ENCODE results near the gene UNC13C. TPM values are rescaled to one million over a fixed set of nuclear protein-coding genes. Genes with fewer than 3 reads are reported as not detected.

UNC13C gene
- total RNA-seq, 6 experiments from 2014 or later: not detected

- 62% methylated on average over 5 of the region's 5 CpGs for WGBS (ENCODE audit: insufficient coverage, low coverage, low lambda C conversion rate, missing lambda C conversion rate)
- intact Hi-C loops (cut with DNase I): no loop called here
- no peaks in the 10 kb centered on the region for H3K36me3 ChIP-seq
These were observed 142.8 kb downstream of the UNC13C start for GRCh38 chr15:54120949-54121463.

GRCh38 chr15:54127574-54127973, 149.3 kb downstream of the UNC13C start:
- Histone ChIP-seq H3K9me3 (no peaks in the 10 kb centered on the region), H3K4me1 (no peaks in the 10 kb centered on the region), H3K27ac (no peak overlapping the region), H3K4me3 (no peak overlapping the region), H3K36me3 (no peaks in the 10 kb centered on the region), H3K27me3 (no peaks in the 10 kb centered on the region)
- ATAC-seq: no peak
- TF ChIP-seq CTCF (IDR thresholded peaks at IDR 0.05) (no peak), POLR2A (IDR thresholded peaks at IDR 0.05) (no peak)
- intact Hi-C loops (cut with DNase I): no loop called here
- DNase-seq: no peak
- WGBS (ENCODE audit: insufficient coverage, low coverage, low lambda C conversion rate, missing lambda C conversion rate): 58% methylated on average over 2 of the region's 2 CpGs

More at GRCh38 chr15:54120949-54121463, 142.8 kb downstream of the UNC13C start:
- DNase-seq (no peak), ATAC-seq (no peak)
- Histone ChIP-seq H3K4me1 (no peaks in the 10 kb centered on the region), H3K4me3 (no peak overlapping the region), H3K27me3 (no peaks in the 10 kb centered on the region), H3K9me3 (no peaks in the 10 kb centered on the region), H3K27ac (no peak overlapping the region)
- TF ChIP-seq CTCF (IDR thresholded peaks at IDR 0.05) (no peak), POLR2A (IDR thresholded peaks at IDR 0.05) (no peak)

- TF ChIP-seq POLR2A (IDR thresholded peaks at IDR 0.05) (no peak), CTCF (IDR thresholded peaks at IDR 0.05) (no peak)
- Histone ChIP-seq H3K4me1 (no peaks in the 10 kb centered on the region), H3K27me3 (no peaks in the 10 kb centered on the region), H3K27ac (no peak overlapping the region), H3K4me3 (no peak overlapping the region), H3K36me3 (no peaks in the 10 kb centered on the region), H3K9me3 (no peaks in the 10 kb centered on the region)
- intact Hi-C loops (cut with DNase I): no loop called here
- DNase-seq (no peak), ATAC-seq (no peak)
- 54% methylated on average over 3 of the region's 3 CpGs for WGBS (ENCODE audit: insufficient coverage, low coverage, low lambda C conversion rate, missing lambda C conversion rate)
These were observed 153.2 kb downstream of the UNC13C start for GRCh38 chr15:54131410-54131809.

- WGBS (ENCODE audit: insufficient coverage, low coverage, low lambda C conversion rate, missing lambda C conversion rate): 33% methylated on average over 1 of the region's 1 CpG
- Histone ChIP-seq H3K27ac (no peak overlapping the region), H3K9me3 (no peaks in the 10 kb centered on the region), H3K36me3 (no peaks in the 10 kb centered on the region), H3K4me3 (no peak overlapping the region), H3K4me1 (no peaks in the 10 kb centered on the region), H3K27me3 (no peaks in the 10 kb centered on the region)
- no peak for DNase-seq
- intact Hi-C loops (cut with DNase I): no loop called here
- no peak for ATAC-seq
- TF ChIP-seq POLR2A (IDR thresholded peaks at IDR 0.05) (no peak), CTCF (IDR thresholded peaks at IDR 0.05) (no peak)
These were observed 170.9 kb downstream of the UNC13C start for GRCh38 chr15:54149115-54149531.

GRCh38 chr15:54150255-54150654, 172.0 kb downstream of the UNC13C start:
- WGBS (ENCODE audit: insufficient coverage, low coverage, low lambda C conversion rate, missing lambda C conversion rate): 20% methylated on average over 2 of the region's 4 CpGs
- Histone ChIP-seq H3K27me3 (no peaks in the 10 kb centered on the region), H3K27ac (no peak overlapping the region), H3K4me1 (no peaks in the 10 kb centered on the region), H3K36me3 (no peaks in the 10 kb centered on the region), H3K4me3 (no peak overlapping the region), H3K9me3 (no peaks in the 10 kb centered on the region)
- TF ChIP-seq CTCF (IDR thresholded peaks at IDR 0.05) (no peak), POLR2A (IDR thresholded peaks at IDR 0.05) (no peak)
- intact Hi-C loops (cut with DNase I): no loop called here
- DNase-seq (no peak), ATAC-seq (no peak)
